ENCODE data around the gene PFKFB3.

The PFKFB3 gene

DNA sequence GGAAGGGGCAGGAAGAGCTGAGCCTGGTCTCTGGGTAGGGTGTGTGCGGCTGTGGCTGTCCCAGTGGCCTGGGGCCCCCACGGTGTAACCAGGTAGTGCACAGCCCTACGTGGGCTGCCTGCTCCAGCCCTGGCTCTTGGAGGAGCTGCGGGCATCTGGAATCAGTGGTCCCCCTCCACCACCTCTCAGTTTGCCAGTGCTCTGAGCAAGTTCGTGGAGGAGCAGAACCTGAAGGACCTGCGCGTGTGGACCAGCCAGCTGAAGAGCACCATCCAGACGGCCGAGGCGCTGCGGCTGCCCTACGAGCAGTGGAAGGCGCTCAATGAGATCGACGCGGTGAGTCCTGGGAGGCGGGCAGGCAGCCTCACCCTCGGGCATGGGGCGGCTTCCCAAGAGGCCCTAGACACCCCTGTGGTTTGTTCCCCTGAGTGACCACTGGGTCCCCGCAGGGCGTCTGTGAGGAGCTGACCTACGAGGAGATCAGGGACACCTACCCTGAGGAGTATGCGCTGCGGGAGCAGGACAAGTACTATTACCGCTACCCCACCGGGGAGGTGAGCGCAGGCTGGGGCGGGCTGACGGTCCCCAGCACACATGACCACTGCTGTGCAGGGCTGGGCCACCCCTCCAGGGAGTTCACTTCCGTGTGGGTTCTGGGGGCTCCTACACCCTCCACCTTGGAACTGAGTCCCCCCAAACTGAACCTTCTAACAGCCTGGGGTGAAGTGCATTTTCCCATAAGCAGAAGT lies 18.6 kb downstream of the PFKFB3 start (continued):
- TF ChIP-seq, protein P1, sequence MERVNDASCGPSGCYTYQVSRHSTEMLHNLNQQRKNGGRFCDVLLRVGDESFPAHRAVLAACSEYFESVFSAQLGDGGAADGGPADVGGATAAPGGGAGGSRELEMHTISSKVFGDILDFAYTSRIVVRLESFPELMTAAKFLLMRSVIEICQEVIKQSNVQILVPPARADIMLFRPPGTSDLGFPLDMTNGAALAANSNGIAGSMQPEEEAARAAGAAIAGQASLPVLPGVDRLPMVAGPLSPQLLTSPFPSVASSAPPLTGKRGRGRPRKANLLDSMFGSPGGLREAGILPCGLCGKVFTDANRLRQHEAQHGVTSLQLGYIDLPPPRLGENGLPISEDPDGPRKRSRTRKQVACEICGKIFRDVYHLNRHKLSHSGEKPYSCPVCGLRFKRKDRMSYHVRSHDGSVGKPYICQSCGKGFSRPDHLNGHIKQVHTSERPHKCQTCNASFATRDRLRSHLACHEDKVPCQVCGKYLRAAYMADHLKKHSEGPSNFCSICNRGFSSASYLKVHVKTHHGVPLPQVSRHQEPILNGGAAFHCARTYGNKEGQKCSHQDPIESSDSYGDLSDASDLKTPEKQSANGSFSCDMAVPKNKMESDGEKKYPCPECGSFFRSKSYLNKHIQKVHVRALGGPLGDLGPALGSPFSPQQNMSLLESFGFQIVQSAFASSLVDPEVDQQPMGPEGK (CRISPR knock-in tag; IDR thresholded peaks at IDR 0.05; ENCODE audit: borderline replicate concordance), result no peak
- TF ChIP-seq, protein P2, sequence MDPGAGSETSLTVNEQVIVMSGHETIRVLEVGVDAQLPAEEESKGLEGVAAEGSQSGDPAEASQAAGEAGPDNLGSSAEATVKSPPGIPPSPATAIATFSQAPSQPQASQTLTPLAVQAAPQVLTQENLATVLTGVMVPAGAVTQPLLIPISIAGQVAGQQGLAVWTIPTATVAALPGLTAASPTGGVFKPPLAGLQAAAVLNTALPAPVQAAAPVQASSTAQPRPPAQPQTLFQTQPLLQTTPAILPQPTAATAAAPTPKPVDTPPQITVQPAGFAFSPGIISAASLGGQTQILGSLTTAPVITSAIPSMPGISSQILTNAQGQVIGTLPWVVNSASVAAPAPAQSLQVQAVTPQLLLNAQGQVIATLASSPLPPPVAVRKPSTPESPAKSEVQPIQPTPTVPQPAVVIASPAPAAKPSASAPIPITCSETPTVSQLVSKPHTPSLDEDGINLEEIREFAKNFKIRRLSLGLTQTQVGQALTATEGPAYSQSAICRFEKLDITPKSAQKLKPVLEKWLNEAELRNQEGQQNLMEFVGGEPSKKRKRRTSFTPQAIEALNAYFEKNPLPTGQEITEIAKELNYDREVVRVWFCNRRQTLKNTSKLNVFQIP (CRISPR knock-in tag; IDR thresholded peaks at IDR 0.05; ENCODE audit: borderline replicate concordance, low read depth), result no peak
- no peak for TF ChIP-seq PPARA (CRISPR knock-in tag; IDR thresholded peaks at IDR 0.05; ENCODE audit: borderline replicate concordance)
- no peak for TF ChIP-seq TOX (CRISPR knock-in tag; IDR thresholded peaks at IDR 0.05; ENCODE audit: borderline replicate concordance)
- TF ChIP-seq ZNF8 (CRISPR knock-in tag; IDR thresholded peaks at IDR 0.05), result no peak
- TF ChIP-seq ZFP3 (CRISPR knock-in tag; IDR thresholded peaks at IDR 0.05), result no peak
- no peak for TF ChIP-seq RARB (CRISPR knock-in tag; IDR thresholded peaks at IDR 0.05)
- TF ChIP-seq GLIS3 (CRISPR knock-in tag; IDR thresholded peaks at IDR 0.05), result no peak
- TF ChIP-seq ZNF565 (CRISPR knock-in tag; conservative IDR thresholded peaks at IDR 0.05; ENCODE audit: low read depth), result no peak
- no peak for TF ChIP-seq OSR1 (CRISPR knock-in tag; IDR thresholded peaks at IDR 0.05)
- no peak for TF ChIP-seq ZFP30 (CRISPR knock-in tag; IDR thresholded peaks at IDR 0.05)

DNA sequence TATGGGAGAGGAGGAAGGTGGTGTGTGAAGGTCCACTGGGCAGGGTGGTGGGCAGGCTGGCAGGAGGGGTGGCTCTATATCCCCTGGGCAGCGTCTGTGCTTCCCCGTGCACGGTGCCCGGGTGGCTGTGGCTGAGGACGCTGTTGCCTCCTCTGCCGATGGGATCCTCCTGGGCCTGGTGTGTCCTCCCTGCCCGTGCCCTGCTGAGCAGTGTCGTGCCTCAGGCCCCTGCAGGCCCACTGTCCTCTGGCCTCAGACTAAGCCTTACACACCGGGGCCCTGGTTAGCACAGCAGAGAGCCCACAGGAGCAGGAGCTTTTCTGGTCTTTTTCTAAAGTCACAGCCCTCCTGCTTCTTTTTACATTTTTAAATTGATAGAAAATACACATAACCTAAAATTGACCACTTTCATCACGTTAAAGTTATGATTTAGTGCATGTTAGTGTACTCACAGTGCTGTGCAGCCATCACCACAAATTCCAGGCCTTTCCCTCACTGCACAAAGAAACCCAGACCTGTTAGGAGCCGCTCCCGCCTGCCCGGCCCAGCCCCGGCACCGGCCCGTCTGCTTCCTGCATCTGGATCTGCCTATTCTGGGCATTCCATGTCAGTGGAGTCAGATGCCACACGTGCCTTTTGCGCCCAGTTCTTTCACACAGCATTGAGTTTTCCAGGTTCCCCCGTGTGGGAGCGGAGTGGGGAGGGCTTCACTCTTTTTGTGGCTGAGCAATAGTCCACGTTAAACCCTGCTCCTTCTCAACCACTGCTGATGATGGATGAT lies 19.4 kb downstream of the PFKFB3 start:
- ATAC-seq, result peak; percentile 88
- no peak for TF ChIP-seq ZFP30 (CRISPR knock-in tag; IDR thresholded peaks at IDR 0.05)
- no peak for TF ChIP-seq ZNF565 (CRISPR knock-in tag; conservative IDR thresholded peaks at IDR 0.05; ENCODE audit: low read depth)
- no peak for TF ChIP-seq ESRRG (CRISPR knock-in tag; IDR thresholded peaks at IDR 0.05)
- no peak for TF ChIP-seq GLIS3 (CRISPR knock-in tag; IDR thresholded peaks at IDR 0.05)
- no peak for TF ChIP-seq TCF4 (CRISPR knock-in tag; IDR thresholded peaks at IDR 0.05; ENCODE audit: borderline replicate concordance)
- no peak for TF ChIP-seq ZNF8 (CRISPR knock-in tag; IDR thresholded peaks at IDR 0.05)
- TF ChIP-seq, protein P3, sequence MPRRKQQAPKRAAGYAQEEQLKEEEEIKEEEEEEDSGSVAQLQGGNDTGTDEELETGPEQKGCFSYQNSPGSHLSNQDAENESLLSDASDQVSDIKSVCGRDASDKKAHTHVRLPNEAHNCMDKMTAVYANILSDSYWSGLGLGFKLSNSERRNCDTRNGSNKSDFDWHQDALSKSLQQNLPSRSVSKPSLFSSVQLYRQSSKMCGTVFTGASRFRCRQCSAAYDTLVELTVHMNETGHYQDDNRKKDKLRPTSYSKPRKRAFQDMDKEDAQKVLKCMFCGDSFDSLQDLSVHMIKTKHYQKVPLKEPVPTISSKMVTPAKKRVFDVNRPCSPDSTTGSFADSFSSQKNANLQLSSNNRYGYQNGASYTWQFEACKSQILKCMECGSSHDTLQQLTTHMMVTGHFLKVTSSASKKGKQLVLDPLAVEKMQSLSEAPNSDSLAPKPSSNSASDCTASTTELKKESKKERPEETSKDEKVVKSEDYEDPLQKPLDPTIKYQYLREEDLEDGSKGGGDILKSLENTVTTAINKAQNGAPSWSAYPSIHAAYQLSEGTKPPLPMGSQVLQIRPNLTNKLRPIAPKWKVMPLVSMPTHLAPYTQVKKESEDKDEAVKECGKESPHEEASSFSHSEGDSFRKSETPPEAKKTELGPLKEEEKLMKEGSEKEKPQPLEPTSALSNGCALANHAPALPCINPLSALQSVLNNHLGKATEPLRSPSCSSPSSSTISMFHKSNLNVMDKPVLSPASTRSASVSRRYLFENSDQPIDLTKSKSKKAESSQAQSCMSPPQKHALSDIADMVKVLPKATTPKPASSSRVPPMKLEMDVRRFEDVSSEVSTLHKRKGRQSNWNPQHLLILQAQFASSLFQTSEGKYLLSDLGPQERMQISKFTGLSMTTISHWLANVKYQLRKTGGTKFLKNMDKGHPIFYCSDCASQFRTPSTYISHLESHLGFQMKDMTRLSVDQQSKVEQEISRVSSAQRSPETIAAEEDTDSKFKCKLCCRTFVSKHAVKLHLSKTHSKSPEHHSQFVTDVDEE (CRISPR knock-in tag; IDR thresholded peaks at IDR 0.05), result no peak

DNA sequence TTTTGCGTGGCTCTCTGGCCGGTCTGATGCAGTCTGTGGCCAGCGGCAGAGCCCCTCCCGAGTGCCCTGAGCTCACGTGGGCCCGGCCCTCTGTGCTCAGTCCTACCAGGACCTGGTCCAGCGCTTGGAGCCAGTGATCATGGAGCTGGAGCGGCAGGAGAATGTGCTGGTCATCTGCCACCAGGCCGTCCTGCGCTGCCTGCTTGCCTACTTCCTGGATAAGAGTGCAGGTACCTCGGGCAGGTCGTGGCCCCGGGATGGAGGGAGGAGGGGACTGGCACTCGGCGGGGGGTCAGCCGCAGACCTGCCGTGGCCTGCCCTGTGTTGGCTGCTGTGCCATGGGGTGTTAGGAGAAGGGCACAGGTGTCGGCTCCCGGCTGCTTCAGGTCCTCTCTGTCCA lies 20.0 kb downstream of the PFKFB3 start:
- TF ChIP-seq, protein P4, sequence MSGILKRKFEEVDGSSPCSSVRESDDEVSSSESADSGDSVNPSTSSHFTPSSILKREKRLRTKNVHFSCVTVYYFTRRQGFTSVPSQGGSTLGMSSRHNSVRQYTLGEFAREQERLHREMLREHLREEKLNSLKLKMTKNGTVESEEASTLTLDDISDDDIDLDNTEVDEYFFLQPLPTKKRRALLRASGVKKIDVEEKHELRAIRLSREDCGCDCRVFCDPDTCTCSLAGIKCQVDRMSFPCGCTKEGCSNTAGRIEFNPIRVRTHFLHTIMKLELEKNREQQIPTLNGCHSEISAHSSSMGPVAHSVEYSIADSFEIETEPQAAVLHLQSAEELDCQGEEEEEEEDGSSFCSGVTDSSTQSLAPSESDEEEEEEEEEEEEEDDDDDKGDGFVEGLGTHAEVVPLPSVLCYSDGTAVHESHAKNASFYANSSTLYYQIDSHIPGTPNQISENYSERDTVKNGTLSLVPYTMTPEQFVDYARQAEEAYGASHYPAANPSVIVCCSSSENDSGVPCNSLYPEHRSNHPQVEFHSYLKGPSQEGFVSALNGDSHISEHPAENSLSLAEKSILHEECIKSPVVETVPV (CRISPR knock-in tag; IDR thresholded peaks at IDR 0.05), result no peak
- TF ChIP-seq RARB (CRISPR knock-in tag; IDR thresholded peaks at IDR 0.05) (no peak), ZNF70 (CRISPR knock-in tag; IDR thresholded peaks at IDR 0.05) (no peak), SNAI2 (CRISPR knock-in tag; IDR thresholded peaks at IDR 0.05) (no peak), CSDC2 (CRISPR knock-in tag; IDR thresholded peaks at IDR 0.05) (no peak)
- ATAC-seq, result no peak; the same call in 2 of the 3 replicates

DNA sequence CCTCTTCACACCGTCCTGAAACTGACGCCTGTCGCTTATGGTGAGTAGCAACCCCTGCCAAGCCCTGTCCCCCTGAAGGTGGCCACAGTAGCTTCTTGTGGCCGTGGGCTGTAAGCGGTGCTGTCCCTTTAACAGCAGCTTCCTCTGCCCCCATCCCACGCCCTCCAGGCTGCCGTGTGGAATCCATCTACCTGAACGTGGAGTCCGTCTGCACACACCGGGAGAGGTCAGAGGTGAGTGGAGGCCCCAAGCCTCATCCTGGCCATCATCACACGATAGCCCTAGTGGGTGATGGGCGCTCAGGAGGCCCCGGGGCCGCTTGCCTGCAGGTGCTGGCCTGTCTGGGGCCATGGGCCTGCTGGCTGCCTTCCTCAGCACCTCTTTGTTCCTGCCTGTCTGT lies 21.2 kb downstream of the PFKFB3 start:
- TF ChIP-seq BACH2 (CRISPR knock-in tag; IDR thresholded peaks at IDR 0.05; ENCODE audit: borderline replicate concordance), result no peak
- no peak for TF ChIP-seq ZNF8 (CRISPR knock-in tag; IDR thresholded peaks at IDR 0.05)
- no peak for TF ChIP-seq SNAI2 (CRISPR knock-in tag; IDR thresholded peaks at IDR 0.05)
- TF ChIP-seq ESRRG (CRISPR knock-in tag; IDR thresholded peaks at IDR 0.05), result no peak
- TF ChIP-seq, protein P1 (CRISPR knock-in tag; IDR thresholded peaks at IDR 0.05; ENCODE audit: borderline replicate concordance), result no peak
- TF ChIP-seq, protein P4 (CRISPR knock-in tag; IDR thresholded peaks at IDR 0.05), result no peak
- no peak for TF ChIP-seq PPARA (CRISPR knock-in tag; IDR thresholded peaks at IDR 0.05; ENCODE audit: borderline replicate concordance)
- no peak for TF ChIP-seq GLIS3 (CRISPR knock-in tag; IDR thresholded peaks at IDR 0.05)
- TF ChIP-seq TOX (CRISPR knock-in tag; IDR thresholded peaks at IDR 0.05; ENCODE audit: borderline replicate concordance), result no peak
- no peak for TF ChIP-seq CSDC2 (CRISPR knock-in tag; IDR thresholded peaks at IDR 0.05)
- TF ChIP-seq ZC3H10 (CRISPR knock-in tag; IDR thresholded peaks at IDR 0.05), result no peak
- TF ChIP-seq, protein P2 (CRISPR knock-in tag; IDR thresholded peaks at IDR 0.05; ENCODE audit: borderline replicate concordance, low read depth), result no peak
- ATAC-seq, result no peak

Measured in SK-N-SH treated with all-trans-retinoic acid at 6 μM for 48 hours (cell line).